HCT116 (cell line): ENCODE measurements around the gene KCNJ1. TPM values are rescaled to one million over a fixed set of nuclear protein-coding genes. Genes with fewer than 3 reads are reported as not detected.

ENCODE experiments used
- ATAC-seq: fragments of 200-7000 bp; cut with Tn5 transposase; 2 replicates; pipeline ENCODE4 v1.9.1; 2020; ENCODE audit warnings: mild to moderate bottlenecking, moderate library complexity
- BruUV-seq: library from RNA; stranded (reverse); fragments of 400-500 nt; replicated peaks from 2 replicates; lab custom pipeline; 2021; lab: Mats Ljungman, UMichigan
- CTCF ChIA-PET: fragments of 300-600 bp; sonication (Branson Sonifier 250); formaldehyde crosslinking; loops from one replicate; lab custom pipeline; 2021; ENCODE audit warnings: antibody characterized with exemption; lab: Charles Lee
- POLR2A ChIA-PET: fragments of 300-600, 350-600 bp; sonication (Branson Sonifier 250); formaldehyde crosslinking; loops from one replicate; lab custom pipeline; 2021; ENCODE audit warnings: antibody characterized with exemption; lab: Charles Lee
- RAD21 ChIA-PET, 2 experiments: fragments of 300-600 bp; sonication (Branson Sonifier 250); formaldehyde crosslinking; loops; one replicate each; lab custom pipeline; 2023; ENCODE audit warnings: low total read pairs in 2 of 2; ENCODE audit not compliant: uncharacterized antibody in 2 of 2, unreplicated experiment in 2 of 2, low non-redundant PET in 1 of 2; lab: Charles Lee
- DNase-seq: peaks from one replicate; pipeline ENCODE4 v3.0.0-alpha.2; 2010; ENCODE audit warnings: low read depth, low spot score
- H2AFZ ChIP-seq: fragments of 200-600 bp; shearing (Covaris generic), sonication (generic); 2 replicates; pipeline ENCODE4 v1.6.1; 2017; ENCODE audit warnings: low read depth, mixed run types, mixed read lengths, antibody characterized with exemption, low read length; ENCODE audit not compliant: poor library complexity, severe bottlenecking
- H3K27ac ChIP-seq: 2 replicates; pipeline ENCODE4 v1.5.1; 2012; ENCODE audit warnings: low read depth, low read length
- H3K27me3 ChIP-seq: fragments of 200-600 bp; sonication (generic); 2 replicates; pipeline ENCODE4 v1.6.1; 2016; ENCODE audit warnings: mixed run types, low read length, mixed read lengths; ENCODE audit not compliant: insufficient read depth
- H3K36me3 ChIP-seq, 2 experiments: fragments of 200-500 bp in 1 of 2; fragments of 200-600 bp in 1 of 2; sonication (Bioruptor generic) in 1 of 2; sonication (generic) in 1 of 2; 2 replicates each; pipeline versions ENCODE4 v1.5.1 to v1.6.1; 2014 to 2016; ENCODE audit warnings: low read length in 2 of 2, inconsistent platforms in 1 of 2, mixed read lengths in 1 of 2, mixed run types in 1 of 2; ENCODE audit not compliant: insufficient read depth in 2 of 2, control insufficient read depth in 1 of 2
- H3K4me1 ChIP-seq, 2 experiments: fragments of 200-600 bp in 1 of 2; sonication (generic) in 1 of 2; 2 replicates each; pipeline versions ENCODE4 v1.5.1 to v1.6.1; 2012 to 2017; ENCODE audit warnings: low read length in 2 of 2, inconsistent platforms in 1 of 2, mild to moderate bottlenecking in 1 of 2, mixed read lengths in 1 of 2, mixed run types in 1 of 2, moderate library complexity in 1 of 2; ENCODE audit not compliant: insufficient read depth in 2 of 2, control insufficient read depth in 1 of 2
- H3K4me2 ChIP-seq: fragments of 200-600 bp; sonication (generic); 2 replicates; pipeline ENCODE4 v1.6.1; 2017; ENCODE audit warnings: mixed run types, low read length, mixed read lengths
- H3K4me3 ChIP-seq, 2 experiments: fragments of 200-600 bp in 1 of 2; sonication (generic) in 1 of 2; replicated peaks in 1 of 2; 2 replicates each; pipeline ENCODE4 v1.5.1; 2011 to 2016; ENCODE audit warnings: low read length in 2 of 2, control low read depth in 1 of 2, low read depth in 1 of 2, mild to moderate bottlenecking in 1 of 2, mixed read lengths in 1 of 2, mixed run types in 1 of 2
- H3K79me2 ChIP-seq: fragments of 200-600 bp; sonication (generic); 2 replicates; pipeline ENCODE4 v1.6.1; 2017; ENCODE audit warnings: mild to moderate bottlenecking, mixed run types, low read length, moderate library complexity, mixed read lengths; ENCODE audit not compliant: insufficient read depth
- H3K9ac ChIP-seq: fragments of 200-600 bp; sonication (generic); 2 replicates; pipeline ENCODE4 v1.6.1; 2016; ENCODE audit warnings: low read length, mixed read lengths
- H3K9me2 ChIP-seq: fragments of 200-600 bp; sonication (generic), shearing (Covaris generic); 2 replicates; pipeline ENCODE4 v1.6.1; 2017; ENCODE audit warnings: mixed run types, mild to moderate bottlenecking, moderate library complexity; ENCODE audit not compliant: insufficient read depth
- H3K9me3 ChIP-seq, 2 experiments: fragments of 200-500 bp in 1 of 2; fragments of 200-600 bp in 1 of 2; sonication (Bioruptor generic) in 1 of 2; sonication (generic) in 1 of 2; 2 replicates each; pipeline ENCODE4 v1.6.1; 2014 to 2017; ENCODE audit warnings: low read length in 2 of 2, mixed read lengths in 2 of 2, inconsistent platforms in 1 of 2, low read depth in 1 of 2, mild to moderate bottlenecking in 1 of 2, mixed run types in 1 of 2, moderate library complexity in 1 of 2; ENCODE audit not compliant: control insufficient read depth in 1 of 2, insufficient read depth in 1 of 2
- H4K20me1 ChIP-seq: fragments of 200-600 bp; sonication (generic), shearing (Covaris generic); 2 replicates; pipeline ENCODE4 v1.6.1; 2017; ENCODE audit warnings: mixed run types, mild to moderate bottlenecking, moderate library complexity; ENCODE audit not compliant: insufficient read depth
- ATF3 ChIP-seq: IDR thresholded peaks from 2 replicates; pipeline ENCODE4 v1.6.1; 2012
- CBX3 ChIP-seq: IDR thresholded peaks from 2 replicates; pipeline ENCODE4 v1.6.1; 2012; ENCODE audit warnings: low read depth
- CTCF ChIP-seq, 3 experiments: fragments of 200-600 bp in 1 of 3; sonication (generic) in 1 of 3; IDR thresholded peaks in 2 of 3; conservative IDR thresholded peaks in 1 of 3; 2 replicates each; pipeline ENCODE4 v1.5.1; 2012 to 2017; ENCODE audit warnings: low read depth in 2 of 3, low read length in 2 of 3, antibody characterized with exemption in 1 of 3, borderline replicate concordance in 1 of 3, control low read depth in 1 of 3, mild to moderate bottlenecking in 1 of 3, mixed read lengths in 1 of 3, mixed run types in 1 of 3, moderate library complexity in 1 of 3; ENCODE audit not compliant: insufficient read depth in 1 of 3
- EGR1 ChIP-seq: IDR thresholded peaks from 2 replicates; pipeline ENCODE4 v1.6.1; 2012; ENCODE audit warnings: low read depth
- ELF1 ChIP-seq: IDR thresholded peaks from 2 replicates; pipeline ENCODE4 v1.6.1; 2012; ENCODE audit warnings: low read depth, borderline replicate concordance
- EZH2 ChIP-seq: fragments of 200-600 bp; sonication (generic); IDR thresholded peaks from 2 replicates; pipeline ENCODE4 v1.6.1; 2017; ENCODE audit warnings: antibody characterized with exemption, mixed run types
- POLR2AphosphoS5 ChIP-seq: IDR thresholded peaks from 2 replicates; pipeline ENCODE4 v1.6.1; 2011; ENCODE audit warnings: mild to moderate bottlenecking, low read depth, low read length, moderate library complexity
- RAD21 ChIP-seq: IDR thresholded peaks from 2 replicates; pipeline ENCODE4 v1.6.1; 2012; ENCODE audit warnings: low read depth, mild to moderate bottlenecking
- SIN3A ChIP-seq: IDR thresholded peaks from 2 replicates; pipeline ENCODE4 v1.6.1; 2012; ENCODE audit warnings: low read depth
- SP1 ChIP-seq: IDR thresholded peaks from 2 replicates; pipeline ENCODE4 v1.6.1; 2012; ENCODE audit warnings: low read depth
- SRF ChIP-seq: IDR thresholded peaks from 2 replicates; pipeline ENCODE4 v1.6.1; 2012; ENCODE audit warnings: low read depth
- TCF7L2 ChIP-seq: IDR thresholded peaks from 2 replicates; pipeline ENCODE4 v1.7.0; 2011; ENCODE audit warnings: borderline replicate concordance, inconsistent platforms; ENCODE audit not compliant: insufficient read depth, insufficient read length; ENCODE audit errors: extremely low read depth
- YY1 ChIP-seq: IDR thresholded peaks from 2 replicates; pipeline ENCODE4 v1.6.1; 2011; ENCODE audit warnings: low read length, low read depth, moderate library complexity, mild to moderate bottlenecking; ENCODE audit not compliant: insufficient replicate concordance; ENCODE audit errors: extremely low read depth
- ZBTB33 ChIP-seq: IDR thresholded peaks from 2 replicates; pipeline ENCODE4 v1.6.1; 2011; ENCODE audit warnings: mild to moderate bottlenecking, low read length, moderate library complexity; ENCODE audit not compliant: insufficient replicate concordance; ENCODE audit errors: extremely low read depth
- ZFX ChIP-seq: fragments of 450-650 bp; IDR thresholded peaks from 2 replicates; pipeline ENCODE4 v1.6.1; 2017
- ZNF274 ChIP-seq: fragments of 200-500 bp; sonication (Bioruptor generic); IDR thresholded peaks from 2 replicates; pipeline ENCODE4 v1.6.1; 2014; ENCODE audit warnings: mild to moderate bottlenecking, low read depth, low read length, inconsistent platforms
- intact Hi-C: fragments of 100-400 bp; cut with micrococcal nuclease; formaldehyde crosslinking; loops from 2 replicates; pipeline ENCODE4 v1.10.0; 2022
- total RNA-seq: library from RNA; stranded (reverse); gene quantifications from one replicate; pipeline ENCODE4 v1.2.1, GENCODE V29; 2021; ENCODE audit not compliant: unreplicated experiment

Gene KCNJ1
- total RNA-seq, 1 experiment from 2014 or later: 0.15 TPM

- TF ChIP-seq RAD21: peak; percentile 65
- TF ChIP-seq YY1: peak; percentile 49
- TF ChIP-seq, all 23 proteins: peak for 5
These were observed 18.2 kb downstream of the KCNJ1 start (continued) for GRCh38 chr11:128848815-128849455.

GRCh38 chr11:128846985-128847384, 20.1 kb downstream of the KCNJ1 start:
- no peaks in the 10 kb centered on the region for H3K36me3 ChIP-seq
- no peak overlapping the region for H3K4me3 ChIP-seq
- intact Hi-C loops: loop anchor here (5.0 kb wide), 2 partner anchors 675 to 815 kb away; no protein-coding TSS in a partner anchor
- ATAC-seq (no peak), DNase-seq (no peak)
- ChIA-PET CTCF (no interaction called here), POLR2A (no interaction called here), RAD21 (no interaction called here)
- H3K9me2 ChIP-seq: no peaks in the 10 kb centered on the region
- H4K20me1 ChIP-seq: no peaks in the 10 kb centered on the region
- peaks cover 27% of the 10 kb centered on the region for H3K27me3 ChIP-seq
- no peak overlapping the region for H2AFZ ChIP-seq
- no peaks in the 10 kb centered on the region for H3K4me1 ChIP-seq
- no TSS peak for BruUV-seq
- H3K9ac ChIP-seq: no peak overlapping the region
- no peak for TF ChIP-seq ZBTB33
- TF ChIP-seq EGR1: no peak
- TF ChIP-seq SRF: no peak
- no peak for TF ChIP-seq CTCF (IDR thresholded peaks at IDR 0.05 in 2 of 3, conservative IDR thresholded peaks at IDR 0.05 in 1 of 3; ENCODE audit: borderline replicate concordance in 1 of 3, insufficient read depth in 1 of 3, low read depth in 2 of 3, low read length in 2 of 3)
- TF ChIP-seq ELF1: no peak
- no peak for TF ChIP-seq TCF7L2
- no peak for TF ChIP-seq ATF3
- no peak for TF ChIP-seq CBX3
- no peak for TF ChIP-seq YY1
- TF ChIP-seq ZFX: no peak
- TF ChIP-seq POLR2AphosphoS5: no peak
- TF ChIP-seq EZH2: no peak
- no peak for TF ChIP-seq SIN3A
- TF ChIP-seq ZNF274: no peak
- no peak for TF ChIP-seq SP1
- H3K9me3 ChIP-seq: no peaks in the 10 kb centered on the region
- no peak overlapping the region for H3K27ac ChIP-seq
- H3K79me2 ChIP-seq: no peaks in the 10 kb centered on the region
- H3K4me2 ChIP-seq: no peak overlapping the region
